Kidney capillary endothelial cell (primary cell): ENCODE results near the gene PRKCA.
A peak's percentile ranks its signal among the peaks of the same experiment; 100 is the strongest.
"Not testable (repeated sequence)": the region's sequence is repeated elsewhere in the genome, so short reads cannot be mapped to it uniquely, and the experiment has no call there.

ENCODE experiments used
- DNase-seq: peaks from one replicate; pipeline ENCODE4 v3.0.0-alpha.2; 2018; ENCODE audit warnings: low spot score

The PRKCA gene

GRCh38 chr17:66578781-66579489, 276.5 kb downstream of the PRKCA start:
- DNase-seq, result peak; percentile 98

GRCh38 chr17:66579556-66579955, 277.1 kb downstream of the PRKCA start:
- DNase-seq, result no peak

DNA sequence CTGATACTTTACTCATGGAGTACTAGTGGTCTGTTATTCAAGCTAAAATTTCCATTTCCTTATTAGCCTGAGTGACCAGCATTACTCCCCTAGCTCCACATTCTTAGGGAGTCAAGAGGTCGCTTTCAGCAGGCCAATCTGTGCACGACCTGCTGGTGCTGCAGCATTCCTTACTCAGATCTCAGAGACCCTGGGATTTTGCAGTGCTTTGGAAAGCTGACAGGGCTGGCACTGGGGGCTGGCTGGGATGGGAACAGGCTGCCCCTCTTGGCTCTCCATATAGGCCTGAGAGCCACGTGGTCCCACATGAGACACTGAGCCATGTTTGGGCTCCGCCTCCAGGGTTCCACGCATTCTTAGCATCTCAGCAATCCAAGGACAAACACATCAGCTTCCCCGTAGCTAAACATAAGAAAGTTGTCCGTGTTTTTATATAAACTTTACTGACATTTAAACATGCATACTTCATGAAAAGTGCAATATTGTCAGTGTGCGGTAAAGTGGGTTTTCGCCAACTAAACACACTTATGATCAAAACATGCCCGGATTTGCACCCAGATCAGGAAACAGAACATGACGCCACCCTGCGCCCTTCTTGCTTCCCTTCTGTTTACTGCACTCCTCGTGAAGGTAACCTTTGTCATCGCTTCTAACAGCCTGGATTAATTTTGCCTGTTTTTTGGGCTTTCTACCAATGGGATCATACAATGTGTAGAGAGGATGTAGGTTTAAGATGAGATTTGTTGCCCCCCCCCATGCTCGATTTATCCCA, 278.0 kb downstream of the PRKCA start:
- DNase-seq, result peak; percentile 49

DNA sequence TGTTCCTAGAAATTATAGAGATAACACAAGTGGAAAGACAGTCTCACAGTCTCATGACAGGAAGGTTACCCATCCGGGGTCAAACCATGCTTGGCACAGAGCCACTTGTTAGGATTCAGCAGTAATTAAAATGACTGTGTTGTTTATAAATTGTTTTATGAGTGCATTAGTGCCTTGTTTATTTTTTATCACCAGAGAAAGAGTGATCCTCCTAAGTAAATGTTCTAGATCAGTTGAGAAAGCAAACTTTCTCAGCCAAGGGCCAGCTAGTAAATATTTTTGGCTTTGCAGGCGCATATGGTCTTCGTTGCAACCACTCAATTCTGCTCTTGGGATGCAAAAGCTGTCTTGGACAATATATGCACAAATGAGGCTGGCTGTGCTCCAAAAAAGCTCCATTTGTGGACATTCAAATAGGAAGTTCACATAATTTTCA, 278.6 kb downstream of the PRKCA start:
- peak; percentile 68 for DNase-seq

- no peak for DNase-seq
These were observed 280.1 kb downstream of the PRKCA start for GRCh38 chr17:66582373-66583111.

DNA sequence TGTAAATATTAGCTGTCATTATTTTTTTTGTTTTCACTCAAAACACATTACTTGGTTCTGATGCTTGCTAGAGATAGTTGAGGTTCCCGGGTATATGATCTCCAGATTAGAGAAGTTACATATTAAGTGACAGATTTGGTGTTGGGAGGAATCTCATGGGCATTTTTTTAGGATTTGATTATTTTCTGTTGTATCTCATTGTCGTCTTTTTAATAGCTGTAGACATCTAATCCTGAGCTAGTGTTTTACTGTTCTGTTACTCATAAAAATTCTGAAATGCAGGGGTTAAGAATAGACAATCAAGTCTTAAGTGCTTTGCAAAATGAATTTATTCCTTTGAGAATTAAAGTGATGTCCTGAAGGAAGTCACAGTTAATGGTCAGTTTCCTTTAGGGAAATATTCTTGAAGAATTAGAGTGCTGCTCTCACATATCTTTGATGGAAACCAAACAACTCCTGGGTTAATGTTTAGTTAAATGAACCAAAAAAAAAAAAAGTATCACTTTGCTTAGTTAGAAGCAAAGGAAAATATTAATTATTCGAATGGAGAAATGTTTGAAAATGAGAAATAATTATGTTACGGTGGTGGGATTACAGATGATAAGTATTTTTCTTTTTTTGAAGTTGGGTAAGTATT, 280.8 kb downstream of the PRKCA start:
- DNase-seq, result no peak

- DNase-seq, result no peak
These were observed 282.5 kb downstream of the PRKCA start for GRCh38 chr17:66584927-66585326.

DNA sequence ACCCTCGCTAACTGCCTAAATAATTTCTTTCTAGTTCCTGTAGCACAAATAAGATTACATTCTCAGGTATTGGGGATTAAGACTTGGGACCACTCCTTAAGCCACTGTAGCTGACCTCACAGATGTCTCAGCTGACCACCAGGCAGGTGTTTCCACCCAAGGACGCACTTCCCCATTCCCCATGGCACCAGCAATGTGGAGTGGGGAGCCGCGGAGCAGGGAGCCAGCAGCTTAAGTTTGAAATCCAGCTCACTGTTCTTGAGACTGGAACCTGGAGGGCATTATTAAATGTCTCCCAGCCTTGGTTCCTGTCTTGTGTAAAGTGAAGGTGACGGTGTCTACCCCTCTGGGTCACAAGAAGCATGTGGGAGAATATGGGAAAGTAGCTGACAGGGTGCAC, 283.1 kb downstream of the PRKCA start:
- no peak for DNase-seq

DNA sequence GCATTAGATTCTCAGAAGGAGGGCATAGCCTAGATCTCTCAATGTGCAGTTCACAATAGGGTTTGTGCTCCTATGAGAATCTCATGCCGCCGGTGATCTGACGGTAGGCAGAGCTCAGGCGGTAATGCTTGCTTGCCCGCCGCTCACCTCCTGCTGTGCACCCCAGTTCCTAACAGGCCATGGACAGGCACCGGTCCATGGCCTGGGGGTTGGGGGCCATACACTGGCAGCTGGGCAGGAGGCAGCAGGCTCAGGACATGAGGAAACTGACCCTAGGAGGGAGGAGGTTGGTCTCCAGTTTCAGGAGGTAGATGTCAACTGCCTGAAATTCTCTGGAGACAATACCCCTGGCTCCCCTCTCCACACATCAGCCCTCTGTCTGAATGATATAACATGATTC, 287.5 kb downstream of the PRKCA start:
- no peak for DNase-seq

DNA sequence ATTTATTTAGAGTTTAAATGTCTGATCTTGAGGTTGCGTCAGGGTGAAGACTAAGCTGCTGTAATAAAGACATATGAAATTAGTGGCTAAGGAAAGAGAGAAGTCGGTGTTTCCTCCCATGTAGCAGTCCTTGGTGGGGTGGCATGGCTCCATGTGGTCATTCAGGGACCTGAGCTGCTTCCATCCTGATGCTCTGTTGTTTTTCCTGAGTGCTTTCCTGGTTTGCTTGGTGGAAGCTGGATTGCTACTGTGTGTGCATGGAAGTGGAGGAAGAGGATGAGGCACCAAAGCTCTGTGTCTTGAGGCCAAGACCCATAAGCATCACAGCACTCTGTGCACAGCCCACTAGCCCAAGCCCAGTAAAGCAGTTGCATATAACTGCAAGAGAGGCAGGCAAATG, 290.7 kb downstream of the PRKCA start:
- no peak for DNase-seq

DNA sequence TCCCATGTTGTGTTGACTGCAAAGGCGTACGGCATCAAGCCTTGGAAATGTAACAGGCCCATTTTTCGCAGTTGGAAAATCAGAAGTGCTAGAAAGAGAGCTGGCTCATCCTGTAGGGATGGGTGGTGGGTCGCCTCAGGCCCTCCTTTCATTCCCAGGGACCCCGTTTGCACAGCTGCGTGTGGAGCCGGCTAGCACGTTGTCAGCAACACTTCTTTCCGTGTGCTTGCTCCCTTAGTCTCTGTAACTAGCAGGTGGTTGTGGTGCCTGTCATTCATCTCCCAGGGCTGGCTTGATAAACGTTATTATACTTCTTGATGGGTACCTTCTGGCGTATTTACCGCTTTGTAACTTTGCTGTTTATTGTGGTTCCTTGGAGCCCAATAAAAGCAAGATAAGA, 293.5 kb downstream of the PRKCA start:
- DNase-seq, result no peak

GRCh38 chr17:66602659-66603384, 300.4 kb downstream of the PRKCA start:
- DNase-seq, result peak; percentile 62

- DNase-seq, result no peak
These were observed 302.0 kb downstream of the PRKCA start for GRCh38 chr17:66604376-66604775.

GRCh38 chr17:66605541-66605940, 303.1 kb downstream of the PRKCA start:
- no peak for DNase-seq

- DNase-seq, result no peak
These were observed 308.1 kb downstream of the PRKCA start for GRCh38 chr17:66610361-66611133.

- no peak for DNase-seq
These were observed 309.0 kb downstream of the PRKCA start for GRCh38 chr17:66611397-66611796.

DNA sequence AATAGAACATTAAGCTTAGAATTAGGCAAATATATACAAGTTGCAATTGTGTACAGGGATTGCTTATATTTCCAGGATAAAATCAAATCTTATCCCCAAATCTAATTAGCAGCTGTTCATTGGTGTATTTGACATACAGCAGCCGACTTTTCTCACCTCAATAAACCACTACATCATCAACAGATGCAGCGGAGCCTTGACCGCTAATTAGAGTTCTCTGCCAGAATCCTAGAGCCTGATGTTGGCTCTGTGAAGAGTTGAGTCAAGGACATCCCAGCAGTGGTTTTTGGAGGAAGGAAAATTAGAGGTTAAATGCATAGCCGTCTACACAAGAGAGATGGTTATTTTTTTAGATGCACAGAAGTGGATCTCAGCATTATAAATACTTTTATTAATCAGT, 310.6 kb downstream of the PRKCA start:
- DNase-seq, result no peak

- no peak for DNase-seq
These were observed 312.1 kb downstream of the PRKCA start for GRCh38 chr17:66614469-66614868.

DNA sequence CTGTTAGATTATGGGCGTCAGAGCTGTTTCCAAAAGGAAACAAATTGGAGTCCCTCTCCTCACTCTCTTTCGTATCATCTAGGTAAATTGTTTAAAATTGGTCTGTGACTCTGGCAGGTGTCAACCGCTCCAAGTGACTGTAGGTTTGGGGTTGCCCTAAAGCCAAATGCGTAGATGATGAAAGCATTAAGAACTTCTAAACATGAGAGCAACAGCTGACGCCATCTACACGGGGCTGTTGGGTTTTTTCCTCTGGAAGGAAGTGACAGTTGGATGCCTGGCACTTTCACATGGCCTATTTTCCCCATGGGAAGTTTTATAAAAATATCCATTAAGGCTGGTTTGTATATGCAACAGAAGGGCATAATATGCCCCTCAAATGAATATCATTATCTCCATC, 316.8 kb downstream of the PRKCA start:
- DNase-seq, result no peak

- no peak for DNase-seq
These were observed 318.1 kb downstream of the PRKCA start for GRCh38 chr17:66620528-66620927.

DNA sequence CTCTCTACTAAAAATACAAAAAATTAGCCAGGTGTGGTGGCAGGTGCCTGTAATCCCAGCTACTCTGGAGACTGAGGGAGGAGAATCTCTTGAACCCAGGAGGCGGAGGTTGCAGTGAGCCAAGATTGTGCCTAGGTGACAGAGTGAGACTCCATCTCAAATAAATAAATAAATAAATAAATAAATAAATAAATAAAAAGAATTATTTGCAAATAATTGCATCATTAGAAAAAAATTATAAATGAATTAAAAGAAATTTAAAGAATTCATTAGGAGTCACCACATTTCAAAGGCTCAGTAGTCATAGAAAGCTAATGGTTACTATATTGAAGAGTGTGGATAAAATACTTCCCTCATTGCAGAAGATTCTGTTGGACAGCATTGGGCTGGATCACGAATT, 322.2 kb downstream of the PRKCA start:
- DNase-seq, result not testable (repeated sequence)
